DOHH2 (cell line): ENCODE results near the gene ACTL7A.

Experiments
- EZH2phosphoT487 ChIP-seq: fragments of 200-600 bp; sonication (generic); IDR thresholded peaks from 2 replicates; pipeline ENCODE4 v1.6.1; 2017; ENCODE audit warnings: borderline replicate concordance, mild to moderate bottlenecking, antibody characterized with exemption, low read length, moderate library complexity, mixed read lengths
- TF ChIP-seq, protein P1 (sequence below): fragments of 200-600 bp; sonication (generic); IDR thresholded peaks from one replicate; pipeline ENCODE4 v1.5.1; 2014; ENCODE audit warnings: antibody characterized with exemption, mild to moderate bottlenecking, low read depth, low read length; ENCODE audit not compliant: poor library complexity, severe bottlenecking

DNA sequence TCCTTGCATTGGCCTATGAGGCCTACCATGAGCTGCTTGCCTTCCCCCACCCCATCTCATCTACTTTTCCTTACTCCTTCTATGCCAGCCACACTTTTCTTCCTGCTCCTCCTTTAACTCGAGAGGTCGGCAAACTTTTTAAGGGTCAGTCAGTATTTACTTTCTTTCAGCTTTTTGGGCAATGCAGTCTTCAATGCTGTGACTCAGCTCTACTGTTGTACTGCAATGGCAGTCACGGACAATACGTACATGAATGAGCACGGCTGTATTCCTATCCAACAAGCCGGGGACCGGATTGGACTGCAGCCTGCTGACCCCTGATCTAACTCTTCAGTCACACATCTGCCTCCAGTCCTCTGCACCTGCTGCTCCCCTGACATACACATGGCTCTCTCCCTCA, 602 bp upstream of the ACTL7A start:
- TF ChIP-seq, protein P1, sequence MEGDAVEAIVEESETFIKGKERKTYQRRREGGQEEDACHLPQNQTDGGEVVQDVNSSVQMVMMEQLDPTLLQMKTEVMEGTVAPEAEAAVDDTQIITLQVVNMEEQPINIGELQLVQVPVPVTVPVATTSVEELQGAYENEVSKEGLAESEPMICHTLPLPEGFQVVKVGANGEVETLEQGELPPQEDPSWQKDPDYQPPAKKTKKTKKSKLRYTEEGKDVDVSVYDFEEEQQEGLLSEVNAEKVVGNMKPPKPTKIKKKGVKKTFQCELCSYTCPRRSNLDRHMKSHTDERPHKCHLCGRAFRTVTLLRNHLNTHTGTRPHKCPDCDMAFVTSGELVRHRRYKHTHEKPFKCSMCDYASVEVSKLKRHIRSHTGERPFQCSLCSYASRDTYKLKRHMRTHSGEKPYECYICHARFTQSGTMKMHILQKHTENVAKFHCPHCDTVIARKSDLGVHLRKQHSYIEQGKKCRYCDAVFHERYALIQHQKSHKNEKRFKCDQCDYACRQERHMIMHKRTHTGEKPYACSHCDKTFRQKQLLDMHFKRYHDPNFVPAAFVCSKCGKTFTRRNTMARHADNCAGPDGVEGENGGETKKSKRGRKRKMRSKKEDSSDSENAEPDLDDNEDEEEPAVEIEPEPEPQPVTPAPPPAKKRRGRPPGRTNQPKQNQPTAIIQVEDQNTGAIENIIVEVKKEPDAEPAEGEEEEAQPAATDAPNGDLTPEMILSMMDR: no peak
- TF ChIP-seq EZH2phosphoT487: no peak
